Measurements from ENCODE around the gene PRSS53.

GRCh38 chr16:31105677-31106213, 17.0 kb upstream of the PRSS53 start:
- TF ChIP-seq CTCF (conservative IDR thresholded peaks at IDR 0.05; ENCODE audit: low read length), result peak; percentile 75
- no peak for TF ChIP-seq EZH2phosphoT487 (IDR thresholded peaks at IDR 0.05; ENCODE audit: borderline replicate concordance, low read depth, low read length)
